ENCODE data around the gene MCC. TPM values are rescaled to one million over a fixed set of nuclear protein-coding genes. Genes with fewer than 3 reads are reported as not detected.

Gene MCC
- total RNA-seq, 4 donors from 2014 or later = 5.1 to 22.3 (median 13.0) TPM

DNA sequence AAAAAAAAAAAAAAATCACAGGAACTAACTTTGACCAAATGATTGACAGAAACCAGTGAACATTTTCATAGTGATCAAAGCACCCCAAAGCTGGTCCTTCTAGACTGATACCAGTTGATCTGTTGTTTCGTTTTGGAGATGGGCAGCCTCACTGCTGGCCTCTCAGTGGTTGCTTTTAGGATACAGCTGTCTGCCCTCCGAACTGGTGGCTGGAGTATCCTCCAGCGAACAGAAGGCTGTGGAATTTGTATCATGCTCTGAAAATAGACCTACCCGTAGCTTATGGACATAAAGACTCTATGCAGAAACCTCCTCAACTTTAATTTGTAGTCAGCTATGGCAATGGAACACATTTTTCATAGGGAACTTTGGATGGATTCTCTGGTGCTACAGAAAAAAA is 462.7 kb downstream of the MCC start:
- H3K27ac ChIP-seq = no peak overlapping the region
- H3K27me3 ChIP-seq = no peaks in the 10 kb centered on the region
- intact Hi-C loops (cut with DNase I) = no loop called here
- no peak for TF ChIP-seq POLR2A (IDR thresholded peaks at IDR 0.05)
- TF ChIP-seq, protein P1, sequence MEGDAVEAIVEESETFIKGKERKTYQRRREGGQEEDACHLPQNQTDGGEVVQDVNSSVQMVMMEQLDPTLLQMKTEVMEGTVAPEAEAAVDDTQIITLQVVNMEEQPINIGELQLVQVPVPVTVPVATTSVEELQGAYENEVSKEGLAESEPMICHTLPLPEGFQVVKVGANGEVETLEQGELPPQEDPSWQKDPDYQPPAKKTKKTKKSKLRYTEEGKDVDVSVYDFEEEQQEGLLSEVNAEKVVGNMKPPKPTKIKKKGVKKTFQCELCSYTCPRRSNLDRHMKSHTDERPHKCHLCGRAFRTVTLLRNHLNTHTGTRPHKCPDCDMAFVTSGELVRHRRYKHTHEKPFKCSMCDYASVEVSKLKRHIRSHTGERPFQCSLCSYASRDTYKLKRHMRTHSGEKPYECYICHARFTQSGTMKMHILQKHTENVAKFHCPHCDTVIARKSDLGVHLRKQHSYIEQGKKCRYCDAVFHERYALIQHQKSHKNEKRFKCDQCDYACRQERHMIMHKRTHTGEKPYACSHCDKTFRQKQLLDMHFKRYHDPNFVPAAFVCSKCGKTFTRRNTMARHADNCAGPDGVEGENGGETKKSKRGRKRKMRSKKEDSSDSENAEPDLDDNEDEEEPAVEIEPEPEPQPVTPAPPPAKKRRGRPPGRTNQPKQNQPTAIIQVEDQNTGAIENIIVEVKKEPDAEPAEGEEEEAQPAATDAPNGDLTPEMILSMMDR (IDR thresholded peaks at IDR 0.05) = no peak
- H3K4me1 ChIP-seq = no peaks in the 10 kb centered on the region
- no peak for DNase-seq
- WGBS, 2 donors = 96 to 98% methylated on average over 4 of the region's 4 CpGs
- H3K9me3 ChIP-seq = no peaks in the 10 kb centered on the region
- peaks cover 9 to 12% of the 10 kb centered on the region in 2 donors for H3K36me3 ChIP-seq
- H3K4me3 ChIP-seq (replicated peaks in 1 of 3) = no peak overlapping the region

DNA sequence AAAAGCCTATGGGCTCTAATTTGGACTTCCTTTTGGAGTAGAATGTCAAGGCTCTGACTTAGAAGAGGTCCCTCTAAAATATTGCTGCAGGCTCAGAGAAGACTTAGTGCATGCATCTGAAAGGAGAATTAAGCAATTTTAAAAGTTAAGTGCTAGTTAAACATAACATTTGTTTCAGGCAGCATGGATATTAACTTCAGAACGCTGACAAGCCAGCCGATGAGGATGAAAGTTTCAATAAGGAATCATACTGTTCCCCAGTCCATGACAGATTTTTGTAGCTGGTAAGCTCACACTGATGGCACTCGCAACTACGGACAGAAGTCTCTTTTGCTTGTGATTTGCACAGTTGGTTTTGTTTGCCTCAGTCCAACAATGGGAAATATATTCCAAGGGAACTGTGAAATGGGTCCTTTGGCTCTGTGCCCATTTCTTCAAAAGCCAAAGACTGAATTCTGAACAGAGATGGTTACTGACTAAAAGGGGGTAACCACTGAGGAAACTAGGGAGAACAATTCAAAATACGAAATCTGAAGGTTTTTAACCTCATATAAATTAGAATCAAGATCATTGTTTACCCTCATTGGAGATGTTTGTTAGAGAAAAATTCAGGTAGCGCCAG is 464.1 kb downstream of the MCC start:
- H3K36me3 ChIP-seq = peaks cover 9 to 12% of the 10 kb centered on the region in 2 donors
- H3K4me3 ChIP-seq (replicated peaks in 1 of 3) = no peak overlapping the region
- H3K27ac ChIP-seq = no peak overlapping the region
- H3K27me3 ChIP-seq = no peaks in the 10 kb centered on the region
- no peak for TF ChIP-seq POLR2A (IDR thresholded peaks at IDR 0.05)
- TF ChIP-seq, protein P1 (IDR thresholded peaks at IDR 0.05) = no peak
- no peaks in the 10 kb centered on the region for H3K4me1 ChIP-seq
- intact Hi-C loops (cut with DNase I) = no loop called here
- WGBS, 2 donors = 76 to 93% methylated on average over 6 of the region's 6 CpGs
- no peaks in the 10 kb centered on the region for H3K9me3 ChIP-seq
- no peak for DNase-seq

DNA sequence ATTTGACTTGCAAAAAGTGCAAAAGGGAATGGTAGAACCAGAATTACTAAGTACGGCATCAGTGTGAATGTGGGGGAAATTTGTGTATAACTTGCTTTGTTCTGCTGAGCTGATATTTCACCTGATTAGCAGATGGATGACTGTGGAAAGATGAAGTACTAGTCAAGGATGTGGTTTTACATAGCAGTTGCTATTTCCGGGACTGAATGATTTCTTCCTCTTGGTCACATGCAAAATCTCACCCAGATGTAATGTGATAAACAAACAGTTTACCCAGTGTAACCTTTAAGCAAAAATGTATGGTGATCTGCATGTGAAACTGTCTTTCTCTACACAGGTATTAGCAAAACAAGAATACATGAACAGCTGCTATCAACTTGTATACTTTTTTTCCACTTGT is 465.6 kb downstream of the MCC start:
- H3K27me3 ChIP-seq = no peaks in the 10 kb centered on the region
- intact Hi-C loops (cut with DNase I) = no loop called here
- no peak overlapping the region for H3K27ac ChIP-seq
- H3K4me3 ChIP-seq (replicated peaks in 1 of 3) = no peak overlapping the region
- TF ChIP-seq, protein P1 (IDR thresholded peaks at IDR 0.05) = no peak
- TF ChIP-seq POLR2A (IDR thresholded peaks at IDR 0.05) = no peak
- peaks cover 6 to 11% of the 10 kb centered on the region in 2 donors for H3K36me3 ChIP-seq
- no peaks in the 10 kb centered on the region for H3K4me1 ChIP-seq
- H3K9me3 ChIP-seq = no peaks in the 10 kb centered on the region
- DNase-seq = no peak
- 71 to 86% methylated on average over 2 of the region's 2 CpGs for WGBS, 2 donors

DNA sequence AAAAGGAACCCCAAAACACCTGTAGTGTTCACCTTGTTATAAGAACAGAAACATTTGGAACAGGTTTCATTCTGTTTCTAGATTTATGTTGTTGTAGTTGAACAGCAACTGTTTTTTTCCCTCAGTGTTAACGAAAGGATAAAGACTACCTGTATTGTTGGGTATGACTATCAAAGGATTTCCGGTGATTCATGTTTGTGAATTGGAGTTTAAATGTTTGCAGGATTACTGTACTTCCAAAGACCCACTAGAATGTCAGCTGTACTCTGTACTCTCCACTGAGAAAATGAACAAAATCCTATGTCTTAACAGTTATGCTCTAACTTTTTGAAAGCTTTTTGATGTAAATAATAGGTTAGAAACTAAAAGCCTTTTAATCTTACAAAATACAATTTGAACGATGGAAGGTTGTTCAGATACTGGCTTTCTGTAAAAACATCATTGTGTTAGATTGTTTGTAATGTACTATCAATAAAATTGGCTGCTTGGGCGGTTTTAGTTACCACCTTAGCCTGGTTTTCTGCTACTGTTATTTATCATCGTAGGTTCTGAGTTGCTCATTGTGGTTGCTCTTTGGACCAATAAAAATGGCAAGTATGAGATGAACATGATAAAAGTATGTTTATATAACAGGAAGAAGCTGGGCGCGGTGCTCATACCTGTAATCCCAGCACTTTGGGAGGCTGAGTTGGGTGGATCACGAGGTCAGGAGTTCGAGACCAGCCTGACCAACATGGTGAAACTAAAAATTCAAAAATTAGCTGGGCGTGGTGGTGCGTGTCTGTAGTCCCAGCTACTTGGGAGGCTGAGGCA is 467.6 kb downstream of the MCC start:
- DNase-seq = no peak
- Histone ChIP-seq H3K9me3 (no peaks in the 10 kb centered on the region), H3K27me3 (no peaks in the 10 kb centered on the region), H3K27ac (no peak overlapping the region), H3K4me1 (no peaks in the 10 kb centered on the region), H3K36me3 (no peaks in the 10 kb centered on the region), H3K4me3 (replicated peaks in 1 of 3) (no peak overlapping the region)
- TF ChIP-seq, protein P1 (IDR thresholded peaks at IDR 0.05) = no peak
- TF ChIP-seq POLR2A (IDR thresholded peaks at IDR 0.05) = no peak
- WGBS, 2 donors = 96 to 97% methylated on average over 11 of the region's 11 CpGs
- intact Hi-C loops (cut with DNase I) = no loop called here

Data from thyroid gland (tissue), 4 donors.